ENCODE data around the gene KDSR.

Gene KDSR

GRCh38 chr18:63298400-63299365 is 68.3 kb downstream of the KDSR start:
- H3K27ac ChIP-seq (ENCODE audit: insufficient read depth, low read length, poor library complexity, severe bottlenecking) = peak overlapping the region; percentile 39
- peaks cover 62% of the 10 kb centered on the region for H3K4me1 ChIP-seq (ENCODE audit: control insufficient read depth, insufficient read depth, low read length, poor library complexity, severe bottlenecking)

GRCh38 chr18:63297687-63298399 is 69.2 kb downstream of the KDSR start:
- H3K4me1 ChIP-seq (ENCODE audit: control insufficient read depth, insufficient read depth, low read length, poor library complexity, severe bottlenecking) = peaks cover 62% of the 10 kb centered on the region
- H3K27me3 ChIP-seq (replicated peaks; ENCODE audit: control insufficient read depth, insufficient read depth, low read length, poor library complexity, severe bottlenecking) = no peaks in the 10 kb centered on the region
- no peaks in the 10 kb centered on the region for H3K9me3 ChIP-seq (ENCODE audit: control insufficient read depth, low read length)
- peak overlapping the region; percentile 33 for H3K27ac ChIP-seq (ENCODE audit: insufficient read depth, low read length, poor library complexity, severe bottlenecking)
- peaks cover 34% of the 10 kb centered on the region for H3K36me3 ChIP-seq (ENCODE audit: control insufficient read depth, insufficient read depth, low read length)
- DNase-seq = no peak
- no peak overlapping the region for H3K4me3 ChIP-seq (ENCODE audit: insufficient read depth, low read depth, low read length, poor library complexity, severe bottlenecking)

More at GRCh38 chr18:63298400-63299365, 68.3 kb downstream of the KDSR start:
- H3K27me3 ChIP-seq (replicated peaks; ENCODE audit: control insufficient read depth, insufficient read depth, low read length, poor library complexity, severe bottlenecking) = no peaks in the 10 kb centered on the region
- H3K4me3 ChIP-seq (ENCODE audit: insufficient read depth, low read depth, low read length, poor library complexity, severe bottlenecking) = no peak overlapping the region
- peaks cover 34% of the 10 kb centered on the region for H3K36me3 ChIP-seq (ENCODE audit: control insufficient read depth, insufficient read depth, low read length)
- no peaks in the 10 kb centered on the region for H3K9me3 ChIP-seq (ENCODE audit: control insufficient read depth, low read length)
- peak in 1 of 3 donors; percentile 26 for DNase-seq

- no peaks in the 10 kb centered on the region for H3K9me3 ChIP-seq (ENCODE audit: control insufficient read depth, low read length)
- H3K27ac ChIP-seq (ENCODE audit: insufficient read depth, low read length, poor library complexity, severe bottlenecking) = no peak overlapping the region
- no peak for DNase-seq
- H3K36me3 ChIP-seq (ENCODE audit: control insufficient read depth, insufficient read depth, low read length) = peaks cover 24% of the 10 kb centered on the region
- H3K4me3 ChIP-seq (ENCODE audit: insufficient read depth, low read depth, low read length, poor library complexity, severe bottlenecking) = no peak overlapping the region
- H3K27me3 ChIP-seq (replicated peaks; ENCODE audit: control insufficient read depth, insufficient read depth, low read length, poor library complexity, severe bottlenecking) = no peaks in the 10 kb centered on the region
- peaks cover 65% of the 10 kb centered on the region for H3K4me1 ChIP-seq (ENCODE audit: control insufficient read depth, insufficient read depth, low read length, poor library complexity, severe bottlenecking)
Observed at GRCh38 chr18:63293935-63294334, 73.1 kb downstream of the KDSR start.

- Histone ChIP-seq H3K4me1 (ENCODE audit: control insufficient read depth, insufficient read depth, low read length, poor library complexity, severe bottlenecking) (peaks cover 61% of the 10 kb centered on the region), H3K36me3 (ENCODE audit: control insufficient read depth, insufficient read depth, low read length) (peaks cover 20% of the 10 kb centered on the region), H3K9me3 (ENCODE audit: control insufficient read depth, low read length) (no peaks in the 10 kb centered on the region), H3K4me3 (ENCODE audit: insufficient read depth, low read depth, low read length, poor library complexity, severe bottlenecking) (peak overlapping the region; percentile 10), H3K27me3 (replicated peaks; ENCODE audit: control insufficient read depth, insufficient read depth, low read length, poor library complexity, severe bottlenecking) (no peaks in the 10 kb centered on the region), H3K27ac (ENCODE audit: insufficient read depth, low read length, poor library complexity, severe bottlenecking) (peak overlapping the region; percentile 44)
- DNase-seq = no peak
Observed at GRCh38 chr18:63292831-63293683, 73.9 kb downstream of the KDSR start.

- peaks cover 13% of the 10 kb centered on the region for H3K36me3 ChIP-seq (ENCODE audit: control insufficient read depth, insufficient read depth, low read length)
- no peaks in the 10 kb centered on the region for H3K27me3 ChIP-seq (replicated peaks; ENCODE audit: control insufficient read depth, insufficient read depth, low read length, poor library complexity, severe bottlenecking)
- H3K4me1 ChIP-seq (ENCODE audit: control insufficient read depth, insufficient read depth, low read length, poor library complexity, severe bottlenecking) = peaks cover 69% of the 10 kb centered on the region
- no peak for DNase-seq
- H3K4me3 ChIP-seq (ENCODE audit: insufficient read depth, low read depth, low read length, poor library complexity, severe bottlenecking) = peak overlapping the region; percentile 26
- H3K27ac ChIP-seq (ENCODE audit: insufficient read depth, low read length, poor library complexity, severe bottlenecking) = peak overlapping the region; percentile 29
- H3K9me3 ChIP-seq (ENCODE audit: control insufficient read depth, low read length) = no peaks in the 10 kb centered on the region
Observed at GRCh38 chr18:63291278-63291677, 75.7 kb downstream of the KDSR start.

- DNase-seq = peak in 2 of 3 donors; percentile 16 to 26
- no peaks in the 10 kb centered on the region for H3K27me3 ChIP-seq (replicated peaks; ENCODE audit: control insufficient read depth, insufficient read depth, low read length, poor library complexity, severe bottlenecking)
- no peaks in the 10 kb centered on the region for H3K9me3 ChIP-seq (ENCODE audit: control insufficient read depth, low read length)
- H3K36me3 ChIP-seq (ENCODE audit: control insufficient read depth, insufficient read depth, low read length) = peaks cover 8% of the 10 kb centered on the region
- peaks cover 71% of the 10 kb centered on the region for H3K4me1 ChIP-seq (ENCODE audit: control insufficient read depth, insufficient read depth, low read length, poor library complexity, severe bottlenecking)
- H3K27ac ChIP-seq (ENCODE audit: insufficient read depth, low read length, poor library complexity, severe bottlenecking) = peak overlapping the region; percentile 29
- H3K4me3 ChIP-seq (ENCODE audit: insufficient read depth, low read depth, low read length, poor library complexity, severe bottlenecking) = peak overlapping the region; percentile 26
Observed at GRCh38 chr18:63290821-63291200, 76.2 kb downstream of the KDSR start.

GRCh38 chr18:63290166-63290820 is 76.7 kb downstream of the KDSR start:
- peak overlapping the region; percentile 42 for H3K27ac ChIP-seq (ENCODE audit: insufficient read depth, low read length, poor library complexity, severe bottlenecking)
- H3K9me3 ChIP-seq (ENCODE audit: control insufficient read depth, low read length) = no peaks in the 10 kb centered on the region
- peak overlapping the region; percentile 26 for H3K4me3 ChIP-seq (ENCODE audit: insufficient read depth, low read depth, low read length, poor library complexity, severe bottlenecking)
- peaks cover 74% of the 10 kb centered on the region for H3K4me1 ChIP-seq (ENCODE audit: control insufficient read depth, insufficient read depth, low read length, poor library complexity, severe bottlenecking)
- H3K27me3 ChIP-seq (replicated peaks; ENCODE audit: control insufficient read depth, insufficient read depth, low read length, poor library complexity, severe bottlenecking) = no peaks in the 10 kb centered on the region
- H3K36me3 ChIP-seq (ENCODE audit: control insufficient read depth, insufficient read depth, low read length) = peaks cover 4% of the 10 kb centered on the region
- DNase-seq = no peak

GRCh38 chr18:63288311-63288710 is 78.7 kb downstream of the KDSR start:
- H3K27me3 ChIP-seq (replicated peaks; ENCODE audit: control insufficient read depth, insufficient read depth, low read length, poor library complexity, severe bottlenecking) = no peaks in the 10 kb centered on the region
- H3K36me3 ChIP-seq (ENCODE audit: control insufficient read depth, insufficient read depth, low read length) = peaks cover 4% of the 10 kb centered on the region
- peaks cover 73% of the 10 kb centered on the region for H3K4me1 ChIP-seq (ENCODE audit: control insufficient read depth, insufficient read depth, low read length, poor library complexity, severe bottlenecking)
- DNase-seq = no peak
- H3K27ac ChIP-seq (ENCODE audit: insufficient read depth, low read length, poor library complexity, severe bottlenecking) = no peak overlapping the region
- H3K9me3 ChIP-seq (ENCODE audit: control insufficient read depth, low read length) = no peaks in the 10 kb centered on the region
- no peak overlapping the region for H3K4me3 ChIP-seq (ENCODE audit: insufficient read depth, low read depth, low read length, poor library complexity, severe bottlenecking)

GRCh38 chr18:63287691-63288220 is 79.2 kb downstream of the KDSR start:
- Histone ChIP-seq H3K4me1 (ENCODE audit: control insufficient read depth, insufficient read depth, low read length, poor library complexity, severe bottlenecking) (peaks cover 68% of the 10 kb centered on the region), H3K27ac (ENCODE audit: insufficient read depth, low read length, poor library complexity, severe bottlenecking) (no peak overlapping the region), H3K36me3 (ENCODE audit: control insufficient read depth, insufficient read depth, low read length) (peaks cover 4% of the 10 kb centered on the region), H3K9me3 (ENCODE audit: control insufficient read depth, low read length) (no peaks in the 10 kb centered on the region), H3K4me3 (ENCODE audit: insufficient read depth, low read depth, low read length, poor library complexity, severe bottlenecking) (no peak overlapping the region), H3K27me3 (replicated peaks; ENCODE audit: control insufficient read depth, insufficient read depth, low read length, poor library complexity, severe bottlenecking) (no peaks in the 10 kb centered on the region)
- DNase-seq = no peak
